ENCODE measurements around the gene CHRD.
A peak's percentile ranks its signal among the peaks of the same experiment; 100 is the strongest.
"Not testable (repeated sequence)": the region's sequence is repeated elsewhere in the genome, so short reads cannot be mapped to it uniquely, and the experiment has no call there.

CHRD gene

GRCh38 chr3:184379358-184380184 is at the start of gene CHRD:
Gene CHRD, plus strand, starts transcription at chr3:184380054. Its CDS starts 265 bp downstream, at chr3:184380319.
- DNase-seq (ENCODE audit: low read depth in 2 of 2) = no peak

- no peak for DNase-seq (ENCODE audit: low read depth in 2 of 2)
Measured at GRCh38 chr3:184332370-184333090, 47.3 kb upstream of the CHRD start.

GRCh38 chr3:184333190-184333589 is 46.7 kb upstream of the CHRD start:
- no peak for DNase-seq (ENCODE audit: low read depth in 2 of 2)

GRCh38 chr3:184333700-184334099 is 46.2 kb upstream of the CHRD start:
- no peak for DNase-seq (ENCODE audit: low read depth in 2 of 2)

- peak in 1 of 2 donors; percentile 37 for DNase-seq (ENCODE audit: low read depth in 2 of 2)
Measured at GRCh38 chr3:184334470-184335158, 45.2 kb upstream of the CHRD start.

GRCh38 chr3:184335291-184335660 is 44.6 kb upstream of the CHRD start:
- DNase-seq (ENCODE audit: low read depth in 2 of 2) = no peak

- peak; percentile 82 to 91 for DNase-seq (ENCODE audit: low read depth in 2 of 2)
Measured at GRCh38 chr3:184335661-184336546, 44.0 kb upstream of the CHRD start.

GRCh38 chr3:184336547-184337398 is 43.1 kb upstream of the CHRD start:
- no peak for DNase-seq (ENCODE audit: low read depth in 2 of 2)

- no peak for DNase-seq (ENCODE audit: low read depth in 2 of 2)
Measured at GRCh38 chr3:184337399-184337714, 42.5 kb upstream of the CHRD start, which contains the start of gene FAM131A. Gene FAM131A, plus strand, starts transcription at chr3:184337600. Its CDS starts 31 bp downstream, at chr3:184337631.

- DNase-seq (ENCODE audit: low read depth in 2 of 2) = no peak
Measured at GRCh38 chr3:184337981-184338380, 41.9 kb upstream of the CHRD start.

GRCh38 chr3:184338511-184338945 is 41.3 kb upstream of the CHRD start:
- no peak for DNase-seq (ENCODE audit: low read depth in 2 of 2)

- no peak for DNase-seq (ENCODE audit: low read depth in 2 of 2)
Measured at GRCh38 chr3:184339001-184339400, 40.9 kb upstream of the CHRD start.

GRCh38 chr3:184339451-184340135 is 40.3 kb upstream of the CHRD start:
- DNase-seq (ENCODE audit: low read depth in 2 of 2) = not testable (repeated sequence)

- DNase-seq (ENCODE audit: low read depth in 2 of 2) = no peak
Measured at GRCh38 chr3:184341925-184342324, 37.9 kb upstream of the CHRD start.

GRCh38 chr3:184343200-184343876 is 36.5 kb upstream of the CHRD start:
- DNase-seq (ENCODE audit: low read depth in 2 of 2) = no peak

GRCh38 chr3:184344579-184345316 is 35.1 kb upstream of the CHRD start:
- no peak for DNase-seq (ENCODE audit: low read depth in 2 of 2)

- DNase-seq (ENCODE audit: low read depth in 2 of 2) = no peak
Measured at GRCh38 chr3:184345317-184346144, 34.3 kb upstream of the CHRD start.

All from stimulated activated CD4-positive, alpha-beta T cell treated with anti-CD3 and anti-CD28 coated beads, Interleukin-4, amount 100 ng/mL, for 48 hours (primary cell).